LNCaP clone FGC (cell line): ENCODE results near the gene TMEM89.

Source experiments
- DNase-seq: peaks from one replicate; pipeline ENCODE4 v3.0.0-alpha.2; 2011; ENCODE audit warnings: low read depth
- H3K4me3 ChIP-seq: 2 replicates; pipeline ENCODE4 v1.5.1; 2011; ENCODE audit warnings: mild to moderate bottlenecking, low read depth, low read length, control low read depth
- TF ChIP-seq, protein P1 (sequence below): IDR thresholded peaks from 2 replicates; pipeline ENCODE4 v1.5.1; 2012; ENCODE audit warnings: mild to moderate bottlenecking; ENCODE audit not compliant: control insufficient read depth, insufficient read depth; ENCODE audit errors: extremely low read depth

TMEM89 gene, protein sequence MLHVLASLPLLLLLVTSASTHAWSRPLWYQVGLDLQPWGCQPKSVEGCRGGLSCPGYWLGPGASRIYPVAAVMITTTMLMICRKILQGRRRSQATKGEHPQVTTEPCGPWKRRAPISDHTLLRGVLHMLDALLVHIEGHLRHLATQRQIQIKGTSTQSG

DNA sequence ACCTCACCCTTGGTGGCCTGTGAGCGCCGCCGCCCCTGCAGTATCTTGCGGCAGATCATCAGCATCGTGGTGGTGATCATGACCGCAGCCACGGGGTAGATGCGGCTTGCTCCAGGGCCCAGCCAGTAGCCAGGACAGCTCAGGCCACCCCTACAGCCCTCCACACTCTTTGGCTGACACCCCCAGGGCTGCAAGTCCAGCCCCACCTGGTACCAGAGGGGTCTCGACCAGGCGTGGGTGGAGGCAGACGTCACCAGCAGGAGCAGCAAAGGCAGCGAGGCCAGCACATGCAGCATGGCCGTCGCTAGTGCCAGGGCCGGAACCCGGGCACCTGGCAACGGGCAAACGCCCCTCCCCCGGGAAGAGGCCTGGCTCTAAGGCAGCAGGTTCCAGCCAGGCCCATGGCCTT, at the start of gene TMEM89:
Gene TMEM89 (minus strand): TSS at position 309 of the 409 bp plus-strand sequence. CDS start 13 bp downstream, at position 296.
- TF ChIP-seq, protein P1, sequence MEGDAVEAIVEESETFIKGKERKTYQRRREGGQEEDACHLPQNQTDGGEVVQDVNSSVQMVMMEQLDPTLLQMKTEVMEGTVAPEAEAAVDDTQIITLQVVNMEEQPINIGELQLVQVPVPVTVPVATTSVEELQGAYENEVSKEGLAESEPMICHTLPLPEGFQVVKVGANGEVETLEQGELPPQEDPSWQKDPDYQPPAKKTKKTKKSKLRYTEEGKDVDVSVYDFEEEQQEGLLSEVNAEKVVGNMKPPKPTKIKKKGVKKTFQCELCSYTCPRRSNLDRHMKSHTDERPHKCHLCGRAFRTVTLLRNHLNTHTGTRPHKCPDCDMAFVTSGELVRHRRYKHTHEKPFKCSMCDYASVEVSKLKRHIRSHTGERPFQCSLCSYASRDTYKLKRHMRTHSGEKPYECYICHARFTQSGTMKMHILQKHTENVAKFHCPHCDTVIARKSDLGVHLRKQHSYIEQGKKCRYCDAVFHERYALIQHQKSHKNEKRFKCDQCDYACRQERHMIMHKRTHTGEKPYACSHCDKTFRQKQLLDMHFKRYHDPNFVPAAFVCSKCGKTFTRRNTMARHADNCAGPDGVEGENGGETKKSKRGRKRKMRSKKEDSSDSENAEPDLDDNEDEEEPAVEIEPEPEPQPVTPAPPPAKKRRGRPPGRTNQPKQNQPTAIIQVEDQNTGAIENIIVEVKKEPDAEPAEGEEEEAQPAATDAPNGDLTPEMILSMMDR, result no peak
- DNase-seq, result no peak
- no peak within 1 kb of the TSS for H3K4me3 ChIP-seq

DNA sequence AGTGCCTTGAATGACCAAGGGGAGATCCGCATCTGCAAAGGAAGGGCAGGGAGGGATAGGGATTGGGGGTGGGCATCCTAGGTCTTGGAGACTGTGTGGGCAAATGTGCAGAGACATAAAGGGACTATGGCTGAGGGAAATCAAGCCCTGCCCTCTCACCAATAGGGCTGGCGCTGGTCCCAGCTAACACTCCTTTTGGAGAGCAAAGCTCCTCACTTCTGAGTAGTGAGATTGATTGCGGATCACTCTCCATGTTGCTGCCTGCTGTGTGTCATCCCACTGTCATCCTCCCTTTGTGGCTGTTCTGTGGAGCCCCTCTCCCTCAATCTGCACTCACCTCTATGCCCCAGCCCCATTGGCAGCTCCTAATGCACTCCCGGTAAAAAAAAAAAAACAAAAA, 43.4 kb upstream of the TMEM89 start:
- TF ChIP-seq, protein P1, result no peak
- no peak for DNase-seq
- no peak overlapping the region for H3K4me3 ChIP-seq

DNA sequence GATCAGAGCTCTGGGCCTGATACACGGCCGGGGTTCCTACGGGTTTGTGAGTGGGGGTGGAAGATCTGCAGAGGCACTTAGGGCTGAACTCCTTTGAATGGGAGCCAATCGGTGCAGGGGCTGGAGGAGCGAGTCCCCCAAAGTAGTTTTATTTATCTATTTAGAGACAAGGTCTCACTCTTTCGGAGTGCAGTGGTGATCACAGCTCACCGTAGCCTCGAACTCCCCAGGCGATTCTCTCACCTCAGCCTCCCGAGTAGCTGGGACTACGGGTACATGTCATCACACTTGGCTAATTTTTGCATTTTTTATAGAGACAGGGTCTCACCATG, 42.7 kb upstream of the TMEM89 start:
- TF ChIP-seq, protein P1, result no peak
- DNase-seq, result no peak
- H3K4me3 ChIP-seq, result peak overlapping the region; percentile 70

DNA sequence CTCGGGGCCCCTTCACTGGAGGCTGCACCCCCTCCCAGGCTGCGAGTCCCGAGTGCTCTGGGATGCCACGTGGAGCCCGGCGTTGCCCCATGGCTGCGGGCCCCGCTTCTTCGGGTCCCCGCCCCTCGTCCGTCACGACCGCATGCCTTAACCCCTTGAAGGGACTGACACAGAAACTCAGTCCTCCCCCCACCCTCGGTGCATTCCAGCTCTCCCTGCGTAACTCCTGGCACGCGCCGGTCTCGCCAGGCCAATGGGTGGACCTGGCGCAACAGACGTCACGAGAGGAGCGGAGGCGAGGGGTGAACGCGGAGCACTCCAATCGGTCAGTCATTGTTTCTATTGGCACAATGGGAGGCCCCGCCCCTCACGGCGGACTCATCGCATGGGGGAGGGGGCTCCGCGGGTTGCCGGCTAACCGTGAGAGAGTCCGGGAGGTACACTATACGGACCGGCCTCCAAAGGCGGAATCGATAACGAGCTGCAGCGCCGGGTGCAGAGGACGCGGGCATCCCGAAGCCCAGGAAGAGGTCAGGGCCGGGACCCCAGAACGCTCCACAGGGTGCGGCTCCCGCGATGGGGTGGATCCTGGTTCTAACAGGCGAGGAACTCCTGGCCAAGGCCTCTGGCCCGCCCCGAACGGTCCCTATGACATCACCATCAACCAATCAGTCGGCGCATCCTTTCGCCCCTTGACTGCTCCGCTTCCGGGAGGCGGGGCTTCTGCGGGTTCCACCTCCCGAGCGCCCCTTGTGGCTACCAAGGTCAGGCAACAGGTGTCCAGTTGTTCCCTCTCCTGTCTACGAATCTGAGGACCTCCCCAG, 42.1 kb upstream of the TMEM89 start:
- H3K4me3 ChIP-seq, result peak overlapping the region; percentile 70
- TF ChIP-seq, protein P1, result peak; percentile 74
- DNase-seq, result peak; percentile 99

DNA sequence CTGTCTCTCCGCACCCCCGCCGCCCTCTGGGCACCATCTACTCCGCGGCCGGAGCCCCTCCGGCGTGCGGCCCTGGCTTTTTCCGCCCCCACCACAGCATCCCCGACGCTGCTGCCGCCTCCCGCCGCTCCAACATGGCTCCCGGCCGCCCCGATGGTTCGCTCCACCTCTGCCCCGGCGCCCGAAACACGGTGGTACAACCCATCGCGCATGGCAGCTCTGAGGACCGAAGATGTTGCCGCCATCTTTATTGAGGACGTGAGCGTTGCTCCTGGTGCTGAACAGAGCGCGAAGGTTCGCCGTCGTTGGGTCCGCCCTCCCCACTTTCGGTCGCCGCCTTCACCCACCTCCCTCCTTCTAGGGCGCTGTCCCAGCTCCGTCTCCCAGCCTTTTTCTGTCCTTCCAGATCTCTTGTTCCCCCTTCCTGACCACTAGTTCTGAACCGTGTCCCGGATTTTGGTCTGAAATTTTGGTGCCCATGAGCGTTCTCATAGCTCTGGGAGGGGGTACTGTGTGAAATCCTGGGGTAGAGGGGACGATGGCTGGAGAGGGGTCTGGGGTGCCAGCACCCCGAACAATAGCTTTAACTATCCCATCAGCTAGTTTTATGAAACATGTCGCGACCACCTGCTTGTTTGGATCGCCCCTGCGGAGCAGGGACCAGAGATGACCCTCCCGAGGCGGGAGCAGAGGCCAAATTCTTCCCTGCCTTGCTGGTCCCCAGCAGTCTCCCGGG, 41.4 kb upstream of the TMEM89 start, which contains the start of gene CELSR3:
Gene CELSR3 (minus strand): TSS at position 134 of the 736 bp plus-strand sequence. CDS start 252 bp downstream, outside the sequence.
- peak; percentile 90 for DNase-seq
- TF ChIP-seq, protein P1, result no peak

DNA sequence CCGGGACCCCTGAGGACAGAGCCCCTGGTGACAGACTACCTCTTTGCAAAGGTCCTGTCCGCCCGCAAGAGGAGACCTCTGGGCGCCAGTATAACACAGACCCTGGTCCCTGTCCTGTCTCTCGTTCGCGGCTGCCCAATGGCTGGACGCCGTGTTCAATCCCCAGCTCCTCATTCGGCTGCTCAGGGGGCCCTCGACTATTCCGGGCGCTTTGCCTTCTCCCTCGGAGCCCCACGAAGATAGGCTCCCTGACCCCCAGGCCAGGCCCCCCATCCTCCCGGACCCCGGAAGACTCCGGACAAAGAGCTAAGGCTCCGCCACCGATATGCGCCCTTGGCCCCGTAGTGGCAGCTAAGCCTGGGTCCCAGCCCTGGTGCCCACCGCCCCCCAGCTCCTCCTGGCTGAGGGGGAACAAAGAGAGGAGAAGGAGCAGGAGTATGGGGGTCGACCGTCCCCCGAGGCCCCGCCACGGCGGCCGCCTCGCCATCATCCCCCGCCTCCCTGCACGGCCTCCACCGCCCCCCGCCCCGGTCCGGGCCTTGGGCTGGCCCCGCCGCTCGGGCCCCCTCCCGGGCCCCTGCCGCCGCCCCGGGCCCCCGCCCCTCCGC, 40.7 kb upstream of the TMEM89 start:
- TF ChIP-seq, protein P1, result no peak
- peak overlapping the region; percentile 70 for H3K4me3 ChIP-seq
- no peak for DNase-seq

More for the DNA sequence above, 41.4 kb upstream of the TMEM89 start, which contains the start of gene CELSR3:
- peak within 1 kb of the TSS; percentile 70 for H3K4me3 ChIP-seq
